ENCODE measurements around the gene ENDOD1.

DNA sequence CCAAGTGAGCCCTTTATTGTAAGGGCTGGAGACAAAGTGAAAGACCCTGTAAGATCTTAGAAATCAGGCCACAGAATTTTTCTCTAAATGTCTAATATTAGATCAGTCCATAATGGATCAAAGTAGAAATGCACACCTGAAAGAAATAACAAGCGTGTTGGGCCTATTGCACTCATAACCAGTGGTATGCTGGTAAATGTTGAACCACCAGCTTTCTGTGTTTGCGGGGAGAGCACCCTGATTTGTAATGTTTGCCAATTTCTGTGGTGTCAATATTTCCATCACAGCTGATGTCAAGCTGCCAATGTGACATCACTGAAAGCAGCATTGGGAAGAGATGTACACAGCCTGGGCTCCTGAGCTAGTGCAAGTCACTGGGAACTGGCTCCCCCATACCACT lies 46.2 kb downstream of the ENDOD1 start:
- TF ChIP-seq EZH2 (IDR thresholded peaks at IDR 0.05) (no peak), POLR2AphosphoS5 (IDR thresholded peaks at IDR 0.05; ENCODE audit: borderline replicate concordance, low read depth, low read length) (no peak)
